22Rv1 (cell line): ENCODE results near the gene SIT1.

Source experiments
- CTCF ChIP-seq: fragments of 450-650 bp; IDR thresholded peaks from 2 replicates; pipeline ENCODE4 v1.5.1; 2017; ENCODE audit warnings: mild to moderate bottlenecking
- ZFX ChIP-seq: fragments of 450-650 bp; IDR thresholded peaks from 2 replicates; pipeline ENCODE4 v1.6.1; 2017; ENCODE audit warnings: antibody characterized with exemption, borderline replicate concordance

GRCh38 chr9:35681341-35682002, 30.7 kb upstream of the SIT1 start:
- no peak for TF ChIP-seq CTCF
- TF ChIP-seq ZFX = no peak
